GM19351 (cell line): Measurements from ENCODE around the gene FAM53B.
"Not testable (repeated sequence)": the region's sequence is repeated elsewhere in the genome, so short reads cannot be mapped to it uniquely, and the experiment has no call there.

Experiments
- ATAC-seq: cut with Tn5 transposase; IDR thresholded peaks from one replicate; pipeline ENCODE4 v1.9.1; 2021; ENCODE audit warnings: mild to moderate bottlenecking, moderate library complexity; ENCODE audit not compliant: unreplicated experiment

The FAM53B gene

DNA sequence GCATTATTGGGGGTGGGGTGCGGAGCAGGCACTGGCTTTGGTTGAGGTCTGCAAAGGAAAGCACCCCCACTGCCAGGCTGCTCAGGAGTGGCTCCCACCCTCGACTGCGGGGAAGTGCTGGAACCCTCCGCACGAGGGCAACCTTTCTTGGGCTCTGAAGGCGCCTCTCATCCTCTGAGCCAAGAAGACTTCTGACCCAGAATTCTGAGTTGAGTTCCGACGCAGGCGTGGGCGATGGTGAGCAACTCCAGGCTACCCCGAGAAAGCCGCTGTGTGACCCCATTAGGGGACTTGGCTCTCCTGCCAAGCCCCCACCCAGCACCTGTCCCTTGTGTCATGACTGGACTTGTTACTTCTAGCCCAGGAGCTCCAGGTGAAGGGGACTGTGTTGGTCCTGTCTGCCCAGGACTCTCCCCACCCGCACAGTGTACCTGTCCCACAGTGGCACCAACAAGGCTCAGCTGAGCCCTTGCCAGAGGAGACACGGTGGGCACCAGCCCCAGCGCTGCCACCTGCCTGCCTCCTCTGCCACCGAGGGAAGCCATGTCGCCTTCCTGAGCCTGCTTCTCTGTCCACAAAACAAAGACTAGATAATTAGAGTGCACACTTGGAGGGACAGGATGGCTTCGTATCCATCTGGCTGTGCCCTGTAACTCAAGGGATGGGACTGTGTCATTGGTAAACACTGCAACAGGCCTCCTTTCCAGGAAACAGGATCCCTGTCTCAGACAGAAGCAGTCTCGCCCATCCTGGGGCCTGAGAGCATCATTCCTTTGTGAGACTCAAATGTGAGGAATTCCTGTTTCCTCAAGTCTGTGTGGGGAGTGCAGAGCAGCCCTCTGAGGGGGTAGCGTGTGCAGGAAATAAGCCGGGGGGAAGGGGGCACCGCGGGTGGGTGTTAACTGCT is 153.7 kb downstream of the FAM53B start:
- ATAC-seq: no peak

DNA sequence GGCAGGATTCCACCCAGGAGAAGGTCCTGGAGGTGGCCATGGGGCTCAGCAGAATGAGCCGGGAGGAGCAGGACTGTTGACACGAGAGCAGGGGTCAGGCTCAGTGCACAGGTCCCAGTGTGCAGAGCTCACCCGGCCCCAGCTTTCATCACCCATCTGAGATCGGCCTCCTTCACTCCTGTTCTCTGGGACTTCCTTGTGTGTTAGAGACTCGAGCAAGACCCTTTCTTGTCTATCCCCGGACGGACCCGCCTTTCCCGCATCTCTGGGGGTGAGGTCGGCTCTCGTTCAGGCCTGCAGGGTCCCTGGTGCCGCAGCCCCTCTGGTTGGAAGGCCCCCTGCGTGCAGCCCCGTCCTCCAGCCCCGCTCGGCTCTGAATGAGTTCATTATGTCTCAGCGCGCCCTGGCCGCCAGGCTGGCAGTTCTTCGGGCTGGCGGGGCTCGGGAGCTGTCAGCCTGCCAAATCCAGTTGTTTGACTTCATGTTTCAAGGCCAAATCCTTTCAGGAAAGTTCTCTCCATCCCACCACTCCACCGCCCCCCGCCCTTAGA is 154.6 kb downstream of the FAM53B start:
- ATAC-seq: no peak

DNA sequence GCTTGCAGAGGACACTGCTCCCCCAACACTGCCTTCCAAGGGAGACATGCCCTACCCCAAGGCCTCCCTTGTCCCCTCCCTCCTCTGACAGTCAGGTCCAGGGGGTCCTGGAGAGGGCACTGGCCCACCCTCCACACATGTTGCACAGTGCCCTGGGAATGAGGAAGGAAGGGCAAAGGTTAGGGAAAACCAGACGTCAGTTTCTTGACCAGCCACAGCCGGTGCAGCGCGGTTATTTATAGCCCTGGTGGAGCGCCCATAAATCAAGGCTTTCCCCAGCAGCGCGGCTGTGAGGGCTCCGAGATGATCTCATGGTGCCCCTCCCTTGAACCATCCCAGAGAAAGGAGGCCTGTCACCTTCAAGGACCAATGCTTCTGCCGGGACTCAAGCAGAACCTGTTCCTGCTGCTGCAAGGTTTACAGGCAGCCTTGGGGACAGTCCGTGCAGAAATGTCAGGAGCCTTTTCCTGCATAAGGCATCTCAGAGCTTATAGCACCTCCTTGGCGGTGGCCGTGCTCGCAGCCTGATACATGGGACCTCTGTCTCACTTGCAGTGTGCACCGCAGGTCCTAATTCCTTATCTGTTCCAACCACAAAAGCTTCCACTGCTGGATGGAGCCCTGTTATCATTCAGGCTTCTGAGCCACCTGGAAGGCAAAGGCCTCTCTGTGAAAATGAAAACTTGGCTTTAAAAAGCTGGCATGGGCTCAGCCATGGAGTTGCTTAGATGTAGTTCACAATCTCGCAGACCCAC is 155.3 kb downstream of the FAM53B start:
- ATAC-seq: no peak

DNA sequence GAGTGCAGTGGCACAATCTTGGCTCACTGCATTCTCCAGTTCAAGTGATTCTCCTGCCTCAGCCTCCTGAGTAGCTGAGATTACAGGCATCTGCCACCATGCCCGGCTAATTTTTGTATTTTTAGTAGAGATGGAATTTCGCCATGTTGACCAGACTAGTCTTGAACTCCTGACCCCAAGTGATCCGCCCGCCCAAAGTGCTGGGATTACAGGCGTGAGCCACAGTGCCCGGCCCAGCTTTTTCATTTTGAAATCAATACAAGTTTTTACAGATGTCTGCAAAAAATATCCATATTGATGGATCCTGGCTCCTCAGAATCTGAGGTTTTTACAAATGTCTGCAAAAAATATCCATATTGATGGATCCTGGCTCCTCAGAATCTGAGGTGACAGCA is 155.8 kb downstream of the FAM53B start:
- not testable (repeated sequence) for ATAC-seq

DNA sequence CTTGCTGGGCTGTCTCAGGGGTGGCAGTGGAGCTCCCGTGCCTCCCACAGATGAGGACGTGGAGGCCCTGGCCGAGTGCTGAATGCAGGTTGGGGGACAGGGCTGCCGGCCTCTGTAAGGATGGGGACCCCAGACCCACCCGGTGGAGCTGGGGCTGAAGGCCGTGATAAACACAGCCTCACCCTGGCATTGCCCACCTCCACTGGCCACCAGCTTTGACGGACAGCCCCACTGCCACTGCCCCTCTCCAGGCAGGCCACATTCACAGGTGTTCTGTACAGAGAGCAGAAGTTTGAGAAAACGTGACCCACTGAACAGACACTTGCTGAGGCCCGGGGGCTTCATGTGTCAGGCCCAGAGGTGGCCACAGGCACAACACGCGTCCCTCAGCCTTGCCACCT is 156.4 kb downstream of the FAM53B start:
- no peak for ATAC-seq

DNA sequence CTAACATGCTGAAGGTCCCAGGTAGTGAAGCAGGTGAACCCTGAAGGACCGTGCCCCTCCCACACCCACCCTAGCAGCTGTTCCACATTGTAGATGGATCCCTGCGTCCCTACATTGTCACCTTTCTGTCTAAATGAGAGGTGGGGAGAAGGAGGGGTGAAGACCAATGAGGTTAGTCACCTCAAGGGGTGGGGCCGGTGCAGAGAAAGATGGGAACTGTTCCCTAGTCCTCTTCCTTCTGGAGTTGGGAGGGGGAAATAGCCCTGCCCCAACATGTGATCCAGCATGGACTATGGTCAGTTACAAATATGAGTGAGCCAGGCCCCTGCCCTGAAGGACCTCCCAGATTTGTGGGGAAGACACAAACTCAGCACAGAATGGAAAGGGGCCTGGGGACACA is 158.0 kb downstream of the FAM53B start:
- no peak for ATAC-seq

DNA sequence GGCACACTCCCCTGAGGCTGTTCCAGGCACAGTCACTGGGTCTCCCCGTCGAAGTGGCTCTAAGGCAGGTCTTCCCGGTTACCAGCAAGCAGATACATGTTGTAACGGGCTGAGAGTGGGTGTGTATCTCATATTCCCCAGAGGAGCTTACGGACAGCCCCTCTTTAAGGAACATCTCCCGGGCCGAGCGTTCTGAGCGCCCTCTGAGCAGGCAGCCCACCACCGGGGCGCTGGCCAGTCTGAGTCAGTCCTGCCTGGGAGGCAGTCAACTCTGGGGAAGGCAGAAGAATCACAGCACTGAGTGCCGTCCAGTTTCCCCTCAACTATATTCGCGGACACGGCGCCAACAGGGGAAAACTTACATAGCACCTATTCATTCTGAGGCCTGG is 165.2 kb downstream of the FAM53B start:
- no peak for ATAC-seq

DNA sequence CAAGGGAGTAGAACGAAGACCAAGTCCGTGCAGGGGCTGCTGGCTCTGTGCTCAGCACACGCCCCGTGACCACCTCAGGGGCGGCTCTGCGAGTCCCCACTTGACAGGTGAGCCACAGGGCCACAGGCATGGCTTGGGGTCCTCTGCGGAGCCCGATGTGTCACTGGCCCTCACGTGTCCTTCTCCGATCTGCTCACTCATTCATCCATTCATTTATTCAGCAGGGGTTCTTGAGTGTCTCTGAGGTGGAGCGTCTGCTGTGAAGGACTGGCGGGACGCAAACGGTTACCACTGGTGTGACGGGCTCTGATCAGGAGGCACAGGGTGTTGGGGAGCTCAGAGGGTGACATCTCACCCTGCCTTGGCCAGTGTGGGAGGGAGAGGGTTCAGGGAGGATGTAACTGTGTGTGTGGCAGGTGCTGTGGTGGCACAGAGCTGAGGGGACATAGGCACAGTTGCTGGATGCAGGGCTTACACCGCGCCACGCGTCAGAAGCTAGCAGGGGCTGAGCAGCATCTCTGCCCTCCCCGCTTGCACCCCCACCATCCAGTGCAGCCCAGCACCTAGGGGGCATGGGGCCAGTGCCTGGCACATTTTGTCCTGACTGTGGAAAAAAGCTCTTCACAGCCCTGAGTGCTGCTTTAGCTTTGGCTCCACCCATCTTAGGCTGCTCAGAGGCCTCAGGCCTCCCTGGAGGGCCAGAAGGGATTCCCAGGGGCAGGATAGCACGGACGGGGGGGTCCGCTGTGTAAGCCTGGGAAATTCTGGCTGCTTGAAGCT is 165.8 kb downstream of the FAM53B start:
- no peak for ATAC-seq

DNA sequence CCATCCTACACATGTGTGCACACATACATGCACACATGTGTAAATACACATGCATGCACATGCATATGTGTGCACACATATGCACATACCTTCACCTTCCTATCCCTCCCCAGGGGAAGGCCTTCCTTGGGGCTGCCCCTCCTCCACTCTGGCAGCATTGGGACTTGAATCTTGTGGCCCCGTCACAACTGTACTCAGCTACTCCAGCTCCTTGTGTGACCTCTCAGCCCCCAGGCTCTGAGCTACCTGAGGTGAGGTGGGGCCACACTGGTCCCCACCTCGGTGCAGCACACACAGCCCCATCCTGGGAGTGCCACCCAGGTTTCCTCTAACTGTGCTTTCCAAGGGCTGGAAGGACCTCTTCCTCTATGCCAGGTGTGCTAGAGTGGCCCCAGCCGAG is 166.5 kb downstream of the FAM53B start:
- ATAC-seq: no peak

DNA sequence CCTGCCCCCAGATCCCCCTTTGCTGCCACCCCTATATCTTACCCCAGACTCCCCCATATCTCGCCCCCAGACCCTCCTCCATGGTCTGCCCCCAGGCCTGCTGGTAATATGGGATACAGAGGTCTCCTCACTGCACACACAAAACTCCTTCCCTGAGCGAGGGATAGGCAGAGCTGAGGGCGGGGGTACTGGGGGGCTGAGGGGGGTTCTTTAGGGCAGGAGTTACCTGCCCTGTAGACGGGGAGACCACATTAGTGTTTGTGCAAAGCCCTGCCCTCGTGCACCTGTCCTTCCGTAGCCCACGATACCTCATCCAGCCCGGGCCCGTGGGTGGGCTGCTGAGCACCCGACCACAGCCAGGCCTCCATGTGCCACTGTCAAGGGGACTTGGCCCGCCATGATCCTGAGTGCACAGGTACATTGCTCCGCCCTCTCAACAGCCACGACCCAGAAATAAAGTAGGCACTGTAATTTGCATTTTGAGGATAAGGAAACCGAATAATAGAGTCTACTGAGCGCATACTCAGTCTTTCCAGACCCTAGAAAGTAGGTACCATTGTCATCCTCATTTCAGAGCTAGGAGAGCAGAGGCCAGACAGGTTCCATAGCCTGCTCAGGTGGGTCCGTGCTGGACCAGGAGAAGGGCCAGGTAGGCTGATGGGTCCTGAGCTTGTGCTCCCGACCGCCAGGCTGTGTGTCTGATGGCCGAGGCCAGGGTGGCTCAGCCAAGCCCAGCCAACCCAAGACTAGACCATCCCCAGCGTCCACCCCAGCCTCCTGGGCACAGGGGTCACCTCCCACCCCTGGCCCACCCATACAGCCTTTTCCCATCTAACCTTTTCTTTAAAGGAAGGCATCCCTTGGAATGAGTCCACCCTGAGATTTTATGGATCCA is 167.4 kb downstream of the FAM53B start:
- no peak for ATAC-seq

DNA sequence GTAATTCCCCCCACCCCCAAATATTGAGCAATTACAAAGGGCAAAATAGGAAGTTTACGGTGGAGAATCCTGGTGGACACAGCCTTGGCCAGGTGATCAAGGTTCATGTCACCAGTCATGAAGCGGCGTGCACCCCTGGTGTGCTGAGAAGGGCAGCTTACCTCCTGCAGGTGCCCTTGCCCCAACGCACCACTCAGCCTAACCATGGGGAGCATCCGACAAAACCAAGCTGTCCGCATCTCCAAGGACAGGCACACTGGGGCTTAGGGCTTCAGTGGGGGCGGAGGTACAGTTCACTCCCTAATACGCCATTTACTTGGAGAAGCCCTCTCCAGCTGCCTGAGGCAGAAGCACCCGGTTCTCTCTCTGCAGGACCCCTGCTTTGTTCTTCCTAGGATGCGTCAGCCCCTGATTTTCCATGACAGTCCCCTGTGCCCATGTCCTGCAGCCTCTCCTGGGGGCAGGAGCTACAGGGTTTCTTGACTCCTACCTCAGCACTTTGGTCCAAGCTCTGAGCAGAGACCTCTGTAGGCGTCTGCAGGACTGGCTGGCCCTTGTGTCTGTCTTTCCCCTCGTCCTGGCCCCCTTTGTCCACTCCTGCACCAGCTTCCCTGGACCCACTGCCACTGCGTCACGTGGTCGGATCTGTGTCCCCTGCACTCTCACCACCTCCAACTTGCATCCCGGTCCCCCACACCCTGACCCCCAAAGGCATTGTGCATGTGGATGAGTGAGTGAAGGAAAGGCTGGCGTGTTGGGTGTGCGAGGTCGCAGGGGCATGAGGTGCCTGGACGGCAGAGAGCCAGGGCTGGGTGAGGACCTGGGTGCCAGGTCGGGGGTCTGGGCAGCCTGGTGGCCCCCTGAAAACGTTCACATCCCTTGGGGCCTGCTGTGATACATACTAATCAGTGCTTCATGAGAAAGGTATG is 168.8 kb downstream of the FAM53B start:
- ATAC-seq: no peak

DNA sequence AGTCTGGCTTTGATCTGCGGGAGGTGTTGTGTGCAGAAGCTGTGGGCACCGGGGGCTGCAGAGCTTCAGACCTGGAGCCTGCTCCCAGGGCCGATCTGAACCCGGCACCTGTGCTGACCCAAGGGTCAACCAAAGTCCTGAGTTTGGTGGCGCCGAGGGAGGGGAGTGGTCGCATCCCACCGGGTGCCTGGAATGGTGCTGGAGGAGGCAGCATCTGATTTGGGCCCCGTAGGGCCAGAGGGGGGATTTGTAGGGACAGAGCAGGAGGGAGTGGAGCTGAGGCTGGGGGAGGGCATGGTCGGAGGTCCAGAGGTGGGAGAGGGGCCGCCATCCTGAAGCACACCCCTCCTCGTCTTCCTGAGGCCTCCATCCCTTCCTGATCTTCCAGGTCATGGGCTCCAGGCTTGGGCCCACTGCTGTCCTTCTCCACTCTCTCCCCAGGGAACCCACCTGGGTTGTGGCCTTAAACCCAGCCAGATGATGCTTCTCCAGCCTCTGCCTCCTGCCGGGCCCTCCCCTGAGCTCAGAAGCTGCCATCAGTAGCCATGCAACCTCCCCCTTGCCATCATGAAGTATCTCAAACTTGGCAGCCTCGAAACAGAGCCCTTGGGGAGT is 169.6 kb downstream of the FAM53B start:
- no peak for ATAC-seq

DNA sequence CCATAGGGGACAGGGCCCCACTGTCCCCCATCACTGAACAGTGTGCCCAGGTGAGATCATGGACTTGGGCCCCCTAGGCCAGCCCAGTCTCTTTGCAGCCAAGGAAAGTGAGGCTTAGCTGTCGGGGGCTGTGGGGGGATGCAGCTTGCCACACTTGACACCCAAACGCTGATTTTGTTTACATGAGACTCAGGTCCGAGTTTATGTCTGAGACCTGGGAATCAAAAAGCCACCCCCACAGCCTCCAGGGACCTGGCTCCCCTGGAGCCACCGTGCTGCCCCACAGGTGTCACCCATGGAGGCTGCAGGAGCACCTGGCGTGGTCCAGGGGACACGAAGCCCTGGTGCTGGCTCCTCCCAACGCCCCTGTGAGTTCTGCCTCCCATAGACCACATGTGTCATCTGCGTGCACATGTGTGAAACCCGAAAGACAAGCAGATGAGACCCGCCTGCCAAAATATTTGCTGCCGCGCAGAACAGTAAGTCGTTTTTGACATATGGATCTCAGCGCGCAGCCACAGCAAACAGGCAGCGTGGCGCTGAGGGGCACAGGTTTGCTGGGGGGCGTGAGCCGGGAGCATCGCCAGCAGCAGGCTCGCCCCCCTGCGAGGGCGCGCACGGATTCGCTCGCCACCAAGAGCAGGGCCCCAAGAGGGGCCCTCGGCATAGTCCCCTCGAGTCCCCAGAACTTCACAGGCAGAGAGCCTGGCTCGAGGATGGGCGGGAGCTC is 170.3 kb downstream of the FAM53B start:
- no peak for ATAC-seq

DNA sequence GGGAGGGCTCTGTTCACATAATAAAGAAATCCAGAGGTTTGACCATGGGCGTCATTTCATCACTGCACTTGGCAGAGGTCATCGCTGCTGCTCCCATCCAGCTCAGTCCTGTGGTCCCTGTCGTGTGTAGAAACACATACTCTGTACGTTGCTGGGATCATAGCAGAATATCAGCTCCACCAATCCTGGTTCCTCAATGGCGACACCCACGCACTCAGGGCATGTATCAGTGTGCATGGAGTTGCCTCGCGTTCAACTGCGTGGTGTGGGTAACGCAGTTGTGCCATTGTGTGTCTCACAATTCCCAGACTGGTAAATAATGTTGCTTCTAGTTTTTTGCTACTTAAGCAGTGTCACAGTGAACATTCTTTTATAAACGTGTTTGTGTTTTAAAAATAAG is 171.4 kb downstream of the FAM53B start:
- ATAC-seq: no peak

DNA sequence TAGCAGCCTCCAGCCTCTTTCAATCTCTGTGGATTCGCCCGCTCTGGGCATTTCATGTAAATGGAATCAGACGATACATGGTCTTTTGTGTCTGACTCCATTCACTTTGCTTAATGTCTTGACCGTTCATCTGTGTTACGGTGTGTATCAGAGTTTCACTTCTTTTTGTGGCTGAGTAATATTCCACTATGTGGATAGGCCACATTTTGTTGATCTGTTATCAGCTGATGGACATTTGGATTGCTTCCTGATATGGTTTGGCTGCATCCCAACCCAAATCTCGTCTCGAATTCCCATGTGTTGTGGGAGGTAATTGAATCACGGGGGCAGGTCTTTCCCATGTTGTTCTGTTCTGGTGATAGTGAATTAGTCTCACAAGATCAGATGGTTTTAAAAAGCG is 173.5 kb downstream of the FAM53B start:
- ATAC-seq: no peak

DNA sequence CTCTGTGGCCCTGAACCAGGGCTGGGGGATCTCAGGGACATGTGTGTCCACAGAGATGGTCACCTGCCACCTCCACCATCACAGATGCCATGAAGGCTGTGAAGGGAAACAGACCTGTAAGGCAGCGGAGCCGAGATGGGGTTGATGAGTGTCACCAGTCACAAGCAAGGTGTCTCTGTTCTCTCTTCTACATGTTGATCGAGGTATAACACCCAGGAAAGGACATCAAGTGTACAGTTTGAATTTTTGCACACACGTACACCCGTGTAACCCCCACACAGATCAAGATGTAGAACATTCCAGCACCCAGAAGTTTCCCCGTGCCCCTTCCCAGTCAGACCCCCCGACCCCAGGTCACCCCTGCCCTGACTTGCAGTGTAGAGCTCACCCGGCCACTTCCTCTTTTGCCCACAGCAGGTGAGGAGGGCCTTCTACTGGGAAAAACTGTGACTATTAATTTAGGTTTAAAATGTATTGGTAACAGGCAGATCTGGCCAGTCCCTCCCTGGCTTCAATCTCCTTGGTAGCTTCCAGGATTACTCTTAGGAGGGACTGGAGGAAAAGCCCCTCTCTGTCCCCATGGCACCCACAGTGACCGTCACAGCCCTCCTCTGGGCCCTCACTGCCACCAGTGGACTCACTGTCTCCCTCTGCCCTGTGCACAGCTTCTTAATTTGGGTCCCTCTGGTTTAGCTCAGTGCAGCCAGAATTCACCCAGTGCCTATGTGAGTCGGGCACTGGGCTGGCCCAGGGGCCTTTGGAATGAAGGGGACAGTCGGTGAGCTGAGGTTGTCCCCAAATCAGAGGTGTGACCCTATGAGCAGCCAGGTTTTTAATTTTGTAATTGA is 174.3 kb downstream of the FAM53B start:
- ATAC-seq: no peak
